ENCODE data around the gene B4GALNT3.
"Not testable (repeated sequence)": the region's sequence is repeated elsewhere in the genome, so short reads cannot be mapped to it uniquely, and the experiment has no call there.

B4GALNT3 gene

GRCh38 chr12:573232-573631, 113.5 kb downstream of the B4GALNT3 start:
- Mint-ChIP-seq H3K36me3 (no peaks in the 10 kb centered on the region), H3K4me3 (no peak overlapping the region), H3K27ac (no peak overlapping the region), H3K4me1 (peaks cover 18% of the 10 kb centered on the region), H3K27me3 (no peaks in the 10 kb centered on the region), H3K9me3 (no peaks in the 10 kb centered on the region)
- ATAC-seq = no peak

- Mint-ChIP-seq H3K4me1 (peaks cover 15% of the 10 kb centered on the region), H3K36me3 (no peaks in the 10 kb centered on the region), H3K27ac (no peak overlapping the region), H3K27me3 (no peaks in the 10 kb centered on the region), H3K9me3 (no peaks in the 10 kb centered on the region), H3K4me3 (no peak overlapping the region)
- no peak for ATAC-seq
Measured at GRCh38 chr12:574475-575128, 114.9 kb downstream of the B4GALNT3 start.

DNA sequence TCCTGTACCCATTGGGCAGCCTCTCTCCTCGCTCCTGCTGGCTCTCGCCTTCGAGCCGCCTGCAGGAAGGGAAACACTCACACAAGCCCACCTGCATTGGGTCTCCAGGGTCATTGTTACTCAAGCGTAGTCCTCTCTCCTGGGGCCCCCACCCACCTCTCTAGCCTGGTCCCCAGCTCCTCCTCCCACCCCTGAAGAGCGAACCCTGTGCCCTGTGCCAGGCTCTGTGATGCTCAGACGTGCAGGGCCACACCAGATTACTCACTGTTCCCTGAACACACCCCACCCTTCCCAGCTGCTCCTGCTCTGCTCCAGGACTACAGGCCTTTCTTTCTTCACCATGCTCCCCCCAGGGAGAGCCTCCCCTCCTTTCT, 115.4 kb downstream of the B4GALNT3 start:
- Mint-ChIP-seq H3K4me1 (peaks cover 12% of the 10 kb centered on the region), H3K4me3 (no peak overlapping the region), H3K27ac (peak overlapping the region; percentile 58), H3K27me3 (no peaks in the 10 kb centered on the region), H3K36me3 (no peaks in the 10 kb centered on the region), H3K9me3 (no peaks in the 10 kb centered on the region)
- ATAC-seq = no peak

GRCh38 chr12:575948-576614, 116.3 kb downstream of the B4GALNT3 start:
- Mint-ChIP-seq H3K27me3 (no peaks in the 10 kb centered on the region), H3K27ac (peak overlapping the region; percentile 58), H3K36me3 (no peaks in the 10 kb centered on the region), H3K4me1 (peaks cover 12% of the 10 kb centered on the region), H3K4me3 (peak overlapping the region; percentile 62), H3K9me3 (no peaks in the 10 kb centered on the region)
- peak; percentile 93 for ATAC-seq

DNA sequence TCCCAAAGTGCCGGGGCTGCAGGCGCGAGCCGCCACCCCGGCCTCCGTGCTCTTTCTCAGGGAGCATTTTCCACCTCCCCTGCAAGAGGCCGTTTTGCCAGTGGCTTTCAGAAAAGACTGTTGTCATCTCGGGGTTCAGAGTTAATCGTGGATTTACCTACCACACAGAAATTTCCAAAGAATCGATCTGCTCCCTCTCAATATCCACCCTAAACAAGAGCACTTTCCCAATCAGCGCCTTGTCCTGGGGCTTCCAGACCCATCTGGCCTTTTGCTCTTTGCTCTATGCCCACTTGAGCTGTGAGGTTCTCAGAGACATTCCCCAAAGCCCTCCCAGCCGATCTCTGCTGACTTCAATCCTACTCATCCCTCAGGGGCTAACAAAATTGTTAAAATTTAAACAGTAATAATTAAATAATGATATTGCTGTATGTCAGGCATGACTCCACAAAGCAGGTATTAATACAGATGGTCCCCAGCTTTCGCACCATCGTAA, 116.9 kb downstream of the B4GALNT3 start:
- Mint-ChIP-seq H3K4me1 (peaks cover 12% of the 10 kb centered on the region), H3K4me3 (peak overlapping the region; percentile 62), H3K27me3 (no peaks in the 10 kb centered on the region), H3K9me3 (no peaks in the 10 kb centered on the region), H3K36me3 (no peaks in the 10 kb centered on the region), H3K27ac (peak overlapping the region; percentile 58)
- ATAC-seq = no peak

DNA sequence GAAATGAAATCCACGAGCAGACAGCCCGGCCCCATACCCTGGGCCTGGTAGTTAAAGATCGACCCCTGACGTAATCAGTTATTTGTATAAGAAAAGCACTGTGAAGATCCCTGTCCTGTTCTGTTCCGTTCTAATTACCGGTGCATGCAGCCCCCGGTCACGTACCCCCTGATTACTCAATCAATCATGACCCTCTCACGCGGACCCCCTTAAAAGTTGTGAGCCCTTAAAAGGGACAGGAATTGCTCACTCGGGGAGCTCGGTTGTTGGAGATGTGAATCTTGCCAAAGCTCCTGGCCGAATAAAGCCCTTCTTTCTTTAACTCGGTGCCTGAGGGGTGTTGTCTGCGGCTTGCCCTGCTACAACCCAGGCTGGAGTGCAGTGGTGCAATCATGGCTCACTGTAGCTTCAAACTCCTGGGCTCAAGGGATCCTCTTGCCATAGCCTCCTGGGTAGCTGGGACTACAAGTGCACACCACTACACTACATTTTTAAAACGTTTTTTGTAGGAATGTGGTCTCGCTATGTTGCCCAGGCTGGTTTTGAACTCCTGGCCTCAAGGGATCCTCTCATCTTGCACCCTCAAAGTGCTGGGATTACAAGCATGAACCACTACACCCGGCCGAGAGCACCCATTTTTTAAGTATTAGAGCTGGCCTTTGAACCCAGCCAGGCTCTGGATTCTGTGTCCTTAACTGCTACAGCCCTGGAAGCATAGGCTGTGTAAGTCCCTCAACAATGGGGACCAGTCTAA, 118.4 kb downstream of the B4GALNT3 start:
- not testable (repeated sequence) for ATAC-seq, H3K27ac Mint-ChIP-seq, H3K9me3 Mint-ChIP-seq, H3K4me3 Mint-ChIP-seq, H3K36me3 Mint-ChIP-seq, H3K27me3 Mint-ChIP-seq
- peaks cover 12% of the 10 kb centered on the region for H3K4me1 Mint-ChIP-seq

DNA sequence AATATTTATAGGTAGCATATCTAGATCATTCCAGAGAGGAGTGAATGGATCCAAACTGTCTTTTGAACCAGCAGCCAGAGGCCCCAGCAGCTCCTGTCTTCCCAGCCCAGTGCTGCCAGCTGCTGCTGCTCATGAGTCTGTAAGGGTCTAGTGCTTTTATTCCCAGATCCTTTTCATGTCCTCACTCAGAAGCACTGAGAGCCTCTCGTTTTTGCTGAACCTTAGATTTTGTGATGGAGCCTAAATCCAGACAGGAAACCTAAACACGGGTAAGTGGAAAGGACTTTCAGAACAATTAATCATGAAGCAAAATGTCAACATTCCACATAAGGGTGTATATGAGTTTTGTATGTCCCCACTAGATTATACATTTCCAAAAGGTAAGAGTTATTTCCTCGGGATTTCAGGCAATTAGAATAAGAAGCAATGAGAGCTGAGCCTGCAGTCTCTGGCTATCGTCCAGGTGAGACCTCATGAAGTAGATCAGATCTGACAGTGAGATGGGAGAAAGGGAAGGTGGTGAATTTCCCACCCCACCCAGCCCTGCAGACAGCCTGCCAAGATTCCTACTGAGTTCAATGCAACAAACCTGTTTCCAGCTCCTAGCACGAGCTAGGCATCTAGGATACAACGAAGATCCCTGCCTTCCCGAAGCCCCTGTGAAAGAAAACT, 119.1 kb downstream of the B4GALNT3 start:
- Mint-ChIP-seq H3K36me3 (no peaks in the 10 kb centered on the region), H3K27me3 (no peaks in the 10 kb centered on the region), H3K27ac (no peak overlapping the region), H3K4me3 (no peak overlapping the region), H3K4me1 (peaks cover 12% of the 10 kb centered on the region), H3K9me3 (no peaks in the 10 kb centered on the region)
- no peak for ATAC-seq

DNA sequence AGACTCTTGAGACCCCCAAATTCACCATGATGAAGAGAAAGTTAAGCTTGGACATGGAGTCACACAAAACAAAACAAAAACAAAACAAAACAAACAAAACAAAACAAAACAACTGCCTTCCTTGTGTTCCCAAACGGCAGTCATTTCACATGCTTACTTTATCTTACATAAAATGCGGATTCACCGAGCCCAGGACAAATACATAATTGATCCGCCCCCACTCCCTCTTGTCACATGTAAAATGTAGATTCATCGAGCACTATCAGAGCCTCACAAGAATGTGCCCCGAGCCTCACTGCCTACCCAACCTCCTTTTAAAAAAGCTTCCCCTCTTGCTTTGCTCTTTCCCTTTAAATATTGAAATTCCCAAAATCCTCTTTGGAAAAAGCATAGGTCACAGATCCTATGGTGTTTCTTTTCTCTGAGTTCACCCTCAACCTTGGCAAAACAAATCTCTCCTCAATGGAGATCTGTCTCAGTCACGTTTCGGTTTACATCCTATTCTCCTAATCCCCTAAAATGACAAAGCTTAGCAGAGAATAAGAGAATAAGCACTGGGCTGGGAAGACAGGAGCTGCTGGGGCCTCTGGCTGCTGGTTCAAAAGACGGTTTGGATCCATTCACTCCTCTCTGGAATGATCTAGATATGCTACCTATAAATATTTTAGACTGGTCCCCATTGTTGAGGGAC, 119.8 kb downstream of the B4GALNT3 start:
- Mint-ChIP-seq H3K9me3 (no peaks in the 10 kb centered on the region), H3K27ac (no peak overlapping the region), H3K4me1 (peaks cover 12% of the 10 kb centered on the region), H3K4me3 (no peak overlapping the region), H3K36me3 (no peaks in the 10 kb centered on the region), H3K27me3 (no peaks in the 10 kb centered on the region)
- ATAC-seq = no peak

DNA sequence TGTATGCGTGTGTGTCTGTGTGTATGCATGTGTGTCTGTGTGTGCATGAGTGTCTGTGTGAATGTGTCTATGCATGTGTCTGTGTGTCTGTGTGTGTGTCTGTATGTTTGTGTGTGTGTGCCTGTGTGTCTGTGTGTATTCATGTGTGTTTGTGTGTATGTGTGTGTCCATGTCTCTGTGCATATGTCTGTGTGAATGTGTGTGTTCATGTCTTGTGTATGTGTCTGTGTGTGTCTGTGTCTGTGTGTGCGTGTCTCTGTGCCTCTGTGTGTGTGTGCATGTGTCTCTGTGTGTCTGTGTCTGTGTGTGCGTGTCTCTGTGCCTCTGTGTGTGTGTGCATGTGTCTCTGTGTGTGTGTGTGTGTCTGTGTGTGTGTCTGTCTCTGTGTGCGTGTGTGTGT, 121.1 kb downstream of the B4GALNT3 start:
- Mint-ChIP-seq H3K4me1 (peaks cover 10% of the 10 kb centered on the region), H3K4me3 (no peak overlapping the region), H3K36me3 (no peaks in the 10 kb centered on the region), H3K27ac (no peak overlapping the region), H3K27me3 (no peaks in the 10 kb centered on the region), H3K9me3 (no peaks in the 10 kb centered on the region)
- ATAC-seq = no peak

DNA sequence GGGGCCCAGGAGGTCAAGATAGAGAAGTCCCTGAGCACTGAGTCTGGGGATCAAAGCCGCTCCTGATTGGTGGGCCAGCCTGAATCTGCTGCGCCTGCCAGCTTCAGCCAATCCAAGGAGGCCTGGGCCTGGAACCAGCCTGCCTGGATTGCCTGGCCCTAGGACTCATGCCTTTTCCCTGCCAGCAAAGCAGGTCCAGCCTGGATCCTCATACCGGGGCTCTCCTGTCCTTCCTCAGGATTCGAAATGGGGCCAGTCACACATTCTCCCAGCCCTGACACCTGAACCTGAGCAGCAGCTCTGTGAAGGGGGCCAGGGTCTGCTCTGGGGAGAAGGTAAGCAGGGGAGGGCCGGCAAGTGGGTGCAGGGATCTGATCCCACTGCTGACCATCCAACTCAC, 121.6 kb downstream of the B4GALNT3 start:
- ATAC-seq = no peak
- H3K4me3 Mint-ChIP-seq = no peak overlapping the region
- H3K36me3 Mint-ChIP-seq = no peaks in the 10 kb centered on the region
- H3K27ac Mint-ChIP-seq = no peak overlapping the region
- H3K4me1 Mint-ChIP-seq = peaks cover 9% of the 10 kb centered on the region
- no peaks in the 10 kb centered on the region for H3K27me3 Mint-ChIP-seq
- no peaks in the 10 kb centered on the region for H3K9me3 Mint-ChIP-seq

- Mint-ChIP-seq H3K27ac (no peak overlapping the region), H3K9me3 (no peaks in the 10 kb centered on the region), H3K4me3 (no peak overlapping the region), H3K27me3 (no peaks in the 10 kb centered on the region), H3K36me3 (no peaks in the 10 kb centered on the region), H3K4me1 (peaks cover 9% of the 10 kb centered on the region)
- no peak for ATAC-seq
Measured at GRCh38 chr12:581746-582145, 122.0 kb downstream of the B4GALNT3 start.

DNA sequence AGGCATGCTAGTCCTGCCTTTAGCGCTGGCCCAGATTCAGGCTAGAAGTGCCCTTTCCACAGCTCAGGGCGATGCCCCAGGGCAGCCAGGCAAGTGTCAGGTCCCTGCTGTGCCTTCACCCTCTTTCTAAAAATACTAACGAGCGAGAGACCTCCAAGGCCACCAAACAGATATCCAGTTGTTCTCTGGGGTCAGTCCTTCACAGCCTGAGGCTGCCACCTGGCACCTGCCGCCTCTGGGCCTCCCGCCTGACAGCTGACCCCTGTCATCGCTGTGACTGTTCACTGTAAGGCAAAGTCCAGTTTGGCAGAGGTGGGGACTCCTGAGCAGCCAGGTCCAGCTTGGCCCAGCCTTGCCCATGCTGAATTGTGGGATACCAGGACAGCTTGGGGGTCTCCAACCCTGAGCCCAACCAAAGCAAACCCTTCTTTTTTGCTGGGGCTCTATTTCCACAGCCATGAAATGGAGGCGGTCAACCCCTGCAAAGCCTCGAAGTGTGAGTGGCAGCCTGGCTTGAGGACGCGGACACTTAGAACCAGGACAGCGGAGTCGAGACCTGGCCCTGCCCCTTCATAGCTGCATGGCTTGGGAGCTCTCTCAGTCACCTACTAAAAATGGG, 123.6 kb downstream of the B4GALNT3 start:
- Mint-ChIP-seq H3K4me3 (no peak overlapping the region), H3K27ac (no peak overlapping the region), H3K9me3 (no peaks in the 10 kb centered on the region), H3K36me3 (no peaks in the 10 kb centered on the region), H3K4me1 (peaks cover 9% of the 10 kb centered on the region), H3K27me3 (no peaks in the 10 kb centered on the region)
- no peak for ATAC-seq

GRCh38 chr12:585062-586061, 125.6 kb downstream of the B4GALNT3 start:
- no peak overlapping the region for H3K27ac Mint-ChIP-seq
- H3K4me3 Mint-ChIP-seq = no peak overlapping the region
- no peaks in the 10 kb centered on the region for H3K36me3 Mint-ChIP-seq
- H3K9me3 Mint-ChIP-seq = no peaks in the 10 kb centered on the region
- peaks cover 21% of the 10 kb centered on the region for H3K4me1 Mint-ChIP-seq
- no peak for ATAC-seq
- H3K27me3 Mint-ChIP-seq = no peaks in the 10 kb centered on the region
